HepG2 (cell line): ENCODE results near the gene C1orf21. TPM values are rescaled to one million over a fixed set of nuclear protein-coding genes. Genes with fewer than 3 reads are reported as not detected.

Experiments used
- ATAC-seq: fragments of 200-7000 bp; cut with Tn5 transposase; 3 replicates; pipeline ENCODE4 v1.9.1; 2020; ENCODE audit warnings: mild to moderate bottlenecking, moderate library complexity
- BruUV-seq: library from RNA; stranded (reverse); fragments of 400-500 nt; replicated peaks from 2 replicates; lab custom pipeline; 2021; lab: Mats Ljungman, UMichigan
- CTCF ChIA-PET: fragments of 300-600 bp; formaldehyde crosslinking; extraction: SDS; loops from one replicate; lab custom pipeline; 2021; ENCODE audit warnings: low total read pairs, inconsistent platforms, low intra/inter-chr PET ratio; lab: Yijun Ruan, JAX
- POLR2A ChIA-PET: fragments of 350-600 bp; sonication (Branson Sonifier 250); formaldehyde crosslinking; loops from one replicate; lab custom pipeline; 2020; ENCODE audit warnings: antibody characterized with exemption, inconsistent platforms; lab: Yijun Ruan, JAX
- DNase-seq: peaks from one replicate; pipeline ENCODE4 v3.0.0-alpha.2; 2015; ENCODE audit warnings: low spot score
- FAIRE-seq: peaks from 3 replicates; lab custom pipeline; 2011; peaks lifted over from hg19 to GRCh38; lab: Jason Lieb, UNC
- H2AFZ ChIP-seq: one replicate; pipeline ENCODE4 v1.6.1; 2011; ENCODE audit warnings: low read length, inconsistent platforms
- H3K27ac ChIP-seq: fragments of 300-600 bp; 3 replicates; pipeline ENCODE4 v1.8.0; 2011; ENCODE audit warnings: mixed run types, mild to moderate bottlenecking, mixed read lengths, low read length, inconsistent platforms; ENCODE audit not compliant: insufficient read depth; ENCODE audit errors: extremely low read length
- H3K27me3 ChIP-seq, 2 experiments: fragments of 200-600 bp in 1 of 2; 2 replicates in 1 of 2; 3 replicates in 1 of 2; pipeline versions ENCODE4 v1.6.0 to v1.8.0; 2011; ENCODE audit warnings: low read length in 2 of 2, mild to moderate bottlenecking in 2 of 2, moderate library complexity in 2 of 2, inconsistent platforms in 1 of 2; ENCODE audit not compliant: insufficient read depth in 2 of 2, control insufficient read depth in 1 of 2
- H3K36me3 ChIP-seq, 2 experiments: fragments of 200-600 bp in 1 of 2; replicated peaks in 1 of 2; 2 replicates in 1 of 2; 3 replicates in 1 of 2; pipeline versions ENCODE4 v1.5.1 to v1.8.0; 2011; ENCODE audit warnings: low read length in 2 of 2, inconsistent platforms in 1 of 2; ENCODE audit not compliant: insufficient read depth in 2 of 2, control insufficient read depth in 1 of 2
- H3K4me1 ChIP-seq: 2 replicates; pipeline ENCODE4 v1.5.1; 2012; ENCODE audit warnings: low read length, inconsistent platforms; ENCODE audit not compliant: insufficient read depth
- H3K4me2 ChIP-seq: 2 replicates; pipeline ENCODE4 v1.6.0; 2011; ENCODE audit warnings: low read depth, low read length, inconsistent platforms
- H3K4me3 ChIP-seq, 3 experiments: fragments of 200-600 bp in 1 of 3; sonication (generic), shearing (Covaris generic) in 1 of 3; replicated peaks in 1 of 3; 2 replicates each; pipeline ENCODE4 v1.5.1; 2011 to 2016; ENCODE audit warnings: low read length in 3 of 3, inconsistent platforms in 2 of 3, low read depth in 2 of 3, mild to moderate bottlenecking in 2 of 3, control low read depth in 1 of 3, mixed read lengths in 1 of 3; ENCODE audit not compliant: insufficient read depth in 1 of 3
- H3K79me2 ChIP-seq: one replicate; pipeline ENCODE4 v1.6.1; 2011; ENCODE audit warnings: low read length, inconsistent platforms; ENCODE audit not compliant: insufficient read depth
- H3K9ac ChIP-seq: 2 replicates; pipeline ENCODE4 v1.6.0; 2011; ENCODE audit warnings: mild to moderate bottlenecking, low read depth, low read length, inconsistent platforms; ENCODE audit not compliant: insufficient read depth
- H3K9me3 ChIP-seq: 2 replicates; pipeline ENCODE4 v1.5.1; 2012; ENCODE audit warnings: mild to moderate bottlenecking, low read length
- H4K20me1 ChIP-seq: 2 replicates; pipeline ENCODE4 v1.6.0; 2011; ENCODE audit warnings: inconsistent platforms, mild to moderate bottlenecking, low read length, moderate library complexity; ENCODE audit not compliant: insufficient read depth
- CHD4 ChIP-seq: fragments of 200-600 bp; sonication (generic); IDR thresholded peaks from 2 replicates; pipeline ENCODE4 v1.7.0; 2017; ENCODE audit warnings: mild to moderate bottlenecking, low read length, borderline replicate concordance
- HMG20A ChIP-seq: IDR thresholded peaks from 2 replicates; pipeline ENCODE4 v1.6.1; 2016; ENCODE audit warnings: borderline replicate concordance
- IKZF4 ChIP-seq: sonication (generic); formaldehyde crosslinking; IDR thresholded peaks from 2 replicates; pipeline ENCODE4 v1.5.1; 2020; ENCODE audit warnings: borderline replicate concordance, mild to moderate bottlenecking, low read depth, missing genetic modification reagents; ENCODE audit errors: not compliant biosample characterization
- KDM3A ChIP-seq: IDR thresholded peaks from 2 replicates; pipeline ENCODE4 v1.6.1; 2018; ENCODE audit warnings: low read depth, missing compliant biosample characterization
- MAFF ChIP-seq: IDR thresholded peaks from 2 replicates; pipeline ENCODE4 v1.6.1; 2011; ENCODE audit warnings: low read depth, low read length, improper control_type of control experiment
- MLLT10 ChIP-seq: sonication (generic); formaldehyde crosslinking; IDR thresholded peaks from 2 replicates; pipeline ENCODE4 v1.4.0; 2020; ENCODE audit warnings: missing genetic modification reagents
- SKI ChIP-seq: fragments of 450-650 bp; IDR thresholded peaks from one replicate; pipeline ENCODE4 v1.6.1; 2018; ENCODE audit warnings: mild to moderate bottlenecking; ENCODE audit not compliant: partially characterized antibody
- SP1 ChIP-seq, 2 experiments: fragments of 450-650 bp in 1 of 2; sonication (generic) in 1 of 2; formaldehyde crosslinking in 1 of 2; IDR thresholded peaks; 2 replicates each; pipeline versions ENCODE4 v1.4.0 to v1.6.1; 2016 to 2020; ENCODE audit warnings: missing genetic modification reagents in 1 of 2
- TCF12 ChIP-seq, 2 experiments: fragments of 450-650 bp in 1 of 2; sonication (generic) in 1 of 2; formaldehyde crosslinking in 1 of 2; IDR thresholded peaks; 2 replicates each; pipeline versions ENCODE4 v1.6.1 to v1.8.0; 2017 to 2022; ENCODE audit warnings: antibody characterized with exemption in 1 of 2, mild to moderate bottlenecking in 1 of 2, missing genetic modification reagents in 1 of 2, moderate library complexity in 1 of 2
- TP53 ChIP-seq: sonication (generic); formaldehyde crosslinking; conservative IDR thresholded peaks from 2 replicates; pipeline ENCODE4 v1.4.0; 2020; ENCODE audit warnings: missing genetic modification reagents
- ZNF280B ChIP-seq: sonication (generic); formaldehyde crosslinking; IDR thresholded peaks from 2 replicates; pipeline ENCODE4 v1.5.0; 2020; ENCODE audit warnings: missing genetic modification reagents, mild to moderate bottlenecking, borderline replicate concordance
- ZNF609 ChIP-seq: sonication (generic); formaldehyde crosslinking; IDR thresholded peaks from 2 replicates; pipeline ENCODE4 v1.4.0; 2020; ENCODE audit warnings: mild to moderate bottlenecking, missing genetic modification reagents, borderline replicate concordance
- ZNF724P ChIP-seq: sonication (generic); formaldehyde crosslinking; IDR thresholded peaks from 2 replicates; pipeline ENCODE4 v1.8.0; 2022; ENCODE audit warnings: missing genetic modification reagents, borderline replicate concordance
- WGBS: methylation state at CpG from one replicate; pipeline ENCODE4 v1.1.6; 2017; ENCODE audit warnings: low lambda C conversion rate; 5-methylcytosine and 5-hydroxymethylcytosine counted together
- in situ Hi-C: cut with HindIII; loops from 2 replicates; pipeline ENCODE4 v1.10.0; 2017; ENCODE audit warnings: low pct_unique_long_range_greater_than_20kb; ENCODE audit not compliant: extremely low pct_ligation_motif_present
- intact Hi-C: fragments of 100-400 bp; cut with micrococcal nuclease; formaldehyde crosslinking; loops from one replicate; pipeline ENCODE4 v1.10.0; 2022; ENCODE audit not compliant: unreplicated experiment
- polyA plus RNA-seq, 8 experiments: library from polyadenylated mRNA; depleted of rRNA in 3 of 8; stranded (reverse) in 7 of 8; unstranded in 1 of 8; fragments of >200 nt; fragmentation: Illumina TruSeq in 4 of 8; extraction: Trizol in 4 of 8; gene quantifications; 2 replicates each; pipeline versions ENCODE4 v1.2.1 to v1.2.3, GENCODE V29; 2011 to 2016; ENCODE audit warnings: low read depth in 4 of 8, missing spikeins in 1 of 8, mixed read lengths in 1 of 8; ENCODE audit not compliant: insufficient read depth in 1 of 8
- total RNA-seq, 5 experiments: library from RNA; depleted of rRNA; stranded (reverse); fragments of >200 nt; fragmentation: Illumina TruSeq; extraction: Trizol; gene quantifications; 2 replicates each; pipeline ENCODE4 v1.2.3, GENCODE V29; 2016; ENCODE audit warnings: low read depth in 1 of 5

C1orf21 gene
- total and polyA plus RNA-seq, 2 of the 13 experiments (the other 11 are each of a cell fraction or from before 2014, with no cell fraction given): not detected

- Histone ChIP-seq H4K20me1 (no peaks in the 10 kb centered on the region), H3K27ac (no peak overlapping the region), H3K27me3 (peaks cover 0 to 25% of the 10 kb centered on the region in 2 experiments; a peak in 2 of 5 replicates), H3K4me2 (no peak overlapping the region), H2AFZ (no peak overlapping the region), H3K4me3 (no peak overlapping the region), H3K9ac (no peak overlapping the region), H3K4me1 (no peaks in the 10 kb centered on the region), H3K79me2 (no peaks in the 10 kb centered on the region), H3K9me3 (no peaks in the 10 kb centered on the region), H3K36me3 (no peaks in the 10 kb centered on the region)
- no peak for TF ChIP-seq HMG20A (CRISPR knock-in tag)
- TF ChIP-seq SP1 (IDR thresholded peaks at IDR 0.05): no peak
- TF ChIP-seq SP1 (CRISPR knock-in tag; IDR thresholded peaks at IDR 0.05): no peak
- TF ChIP-seq TCF12 (IDR thresholded peaks at IDR 0.05): no peak
- no peak for TF ChIP-seq TCF12 (CRISPR knock-in tag; IDR thresholded peaks at IDR 0.05)
- no peak for TF ChIP-seq TP53 (CRISPR knock-in tag)
- TF ChIP-seq SKI: no peak
- no peak for TF ChIP-seq MLLT10
- ATAC-seq (no peak), DNase-seq (no peak), FAIRE-seq (no peak)
- POLR2A ChIA-PET: no interaction called here
- in situ Hi-C loops: loop anchor here (25.0 kb wide), 1 partner anchor 586 kb away; no protein-coding TSS in a partner anchor
- BruUV-seq: no TSS peak
- intact Hi-C loops: no loop called here
- CTCF ChIA-PET: no interaction called here
- WGBS: 0% methylated on average over 6 of the region's 9 CpGs
Observed at GRCh38 chr1:184673305-184673704, 286.5 kb downstream of the C1orf21 start.

GRCh38 chr1:184677344-184677743, 290.5 kb downstream of the C1orf21 start:
- in situ Hi-C loops: no loop called here
- no peak for ATAC-seq
- CTCF ChIA-PET: no interaction called here
- TF ChIP-seq ZNF280B (no peak), ZNF609 (no peak), IKZF4 (CRISPR knock-in tag) (no peak), MAFF (peak; percentile 50; the same call in 1 of the 2 replicates), ZNF724P (CRISPR knock-in tag) (no peak), CHD4 (no peak), KDM3A (no peak)

More at GRCh38 chr1:184677344-184677743, 290.5 kb downstream of the C1orf21 start:
- BruUV-seq: no TSS peak
- H3K27me3 ChIP-seq: peaks cover 0 to 4% of the 10 kb centered on the region in 2 experiments; a peak in 2 of 5 replicates
- H4K20me1 ChIP-seq: no peaks in the 10 kb centered on the region
- no peak for FAIRE-seq
- H3K79me2 ChIP-seq: no peaks in the 10 kb centered on the region
- no peak overlapping the region for H3K4me3 ChIP-seq
- H3K4me2 ChIP-seq: no peak overlapping the region
- H3K4me1 ChIP-seq: peaks cover 8% of the 10 kb centered on the region; the same call in 1 of the 2 replicates
- intact Hi-C loops: no loop called here
- H3K27ac ChIP-seq: no peak overlapping the region
- no peaks in the 10 kb centered on the region for H3K36me3 ChIP-seq
- DNase-seq: no peak
- H3K9me3 ChIP-seq: 0 out of 2 replicates have a peak, but pooled peaks cover 4% of the 10 kb centered on the region
- POLR2A ChIA-PET: no interaction called here
- H2AFZ ChIP-seq: no peak overlapping the region
- H3K9ac ChIP-seq: no peak overlapping the region
